Measurements from ENCODE around the gene BCL11B. TPM values are rescaled to one million over a fixed set of nuclear protein-coding genes. Genes with fewer than 3 reads are reported as not detected.

The BCL11B gene
- total and polyA plus RNA-seq, 5 donors from 2014 or later: 5.3 to 210 (median 5.6) TPM

DNA sequence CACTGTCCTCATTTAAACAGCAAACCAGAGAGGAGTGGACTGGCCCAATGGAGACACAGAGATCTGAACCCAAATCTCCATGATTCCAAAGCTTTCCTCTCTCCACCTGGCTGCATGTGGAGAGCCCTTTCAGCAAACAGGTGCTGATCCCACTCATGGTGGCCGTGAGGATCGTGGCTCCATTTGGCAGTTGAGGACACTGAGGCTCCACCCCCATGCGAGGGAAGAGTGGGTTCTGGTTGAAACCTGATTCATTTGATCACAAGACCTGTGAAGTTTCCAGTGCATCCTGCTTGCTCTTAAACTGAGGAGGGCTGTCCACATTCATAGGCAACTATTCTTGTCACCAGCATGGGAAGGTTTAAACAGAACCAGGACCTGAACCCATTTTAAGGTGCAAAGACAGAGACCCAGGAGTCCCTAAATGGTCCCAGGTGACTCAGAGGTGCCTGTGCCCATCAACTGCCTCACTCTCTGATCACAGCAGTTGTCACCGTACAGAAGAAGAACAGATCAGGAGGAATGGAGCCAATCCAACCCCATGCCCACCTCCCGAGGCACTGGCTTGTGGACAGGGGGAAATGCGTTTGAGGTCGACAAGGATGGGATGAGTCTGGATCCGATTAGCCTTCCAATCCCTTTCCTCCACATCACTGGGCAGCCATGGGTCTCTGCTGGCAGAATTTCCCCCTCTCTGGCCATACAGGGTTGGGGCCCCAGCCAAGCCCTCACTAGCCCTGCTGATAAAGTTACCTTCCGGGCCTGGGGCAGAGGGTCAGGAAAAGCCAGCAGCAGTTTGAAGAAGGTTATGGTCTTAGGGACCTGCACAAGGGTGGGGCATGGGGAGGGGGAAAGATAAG is 45.5 kb upstream of the BCL11B start:
- peaks cover 5% of the 10 kb centered on the region for H3K4me1 ChIP-seq (ENCODE audit: control insufficient read depth, insufficient read depth, low read length, poor library complexity, severe bottlenecking)
- no peak overlapping the region for H3K27ac ChIP-seq (ENCODE audit: insufficient read depth, low read length, poor library complexity, severe bottlenecking)
- H3K4me3 Mint-ChIP-seq: no peak overlapping the region
- H3K4me1 Mint-ChIP-seq: peaks cover 0 to 2% (median 0%) of the 10 kb centered on the region in 4 donors
- peaks cover 0 to 2% (median 0%) of the 10 kb centered on the region in 7 donors for H3K9me3 Mint-ChIP-seq
- ATAC-seq (ENCODE audit: low read depth in 2 of 2) (no peak), DNase-seq (no peak)
- peaks cover under 1% of the 10 kb centered on the region for H3K27me3 ChIP-seq (ENCODE audit: control insufficient read depth, insufficient read depth, low read length)
- H3K36me3 ChIP-seq (ENCODE audit: control insufficient read depth, insufficient read depth, low read length): no peaks in the 10 kb centered on the region
- no peaks in the 10 kb centered on the region for H3K9me3 ChIP-seq (ENCODE audit: control insufficient read depth in 2 of 2, low read length in 2 of 2)
- H3K27ac Mint-ChIP-seq: no peak overlapping the region
- H3K27me3 Mint-ChIP-seq: peaks cover 7% of the 10 kb centered on the region
- no peak overlapping the region for H3K4me3 ChIP-seq (ENCODE audit: low read depth, low read length)
- no peaks in the 10 kb centered on the region for H3K36me3 Mint-ChIP-seq

DNA sequence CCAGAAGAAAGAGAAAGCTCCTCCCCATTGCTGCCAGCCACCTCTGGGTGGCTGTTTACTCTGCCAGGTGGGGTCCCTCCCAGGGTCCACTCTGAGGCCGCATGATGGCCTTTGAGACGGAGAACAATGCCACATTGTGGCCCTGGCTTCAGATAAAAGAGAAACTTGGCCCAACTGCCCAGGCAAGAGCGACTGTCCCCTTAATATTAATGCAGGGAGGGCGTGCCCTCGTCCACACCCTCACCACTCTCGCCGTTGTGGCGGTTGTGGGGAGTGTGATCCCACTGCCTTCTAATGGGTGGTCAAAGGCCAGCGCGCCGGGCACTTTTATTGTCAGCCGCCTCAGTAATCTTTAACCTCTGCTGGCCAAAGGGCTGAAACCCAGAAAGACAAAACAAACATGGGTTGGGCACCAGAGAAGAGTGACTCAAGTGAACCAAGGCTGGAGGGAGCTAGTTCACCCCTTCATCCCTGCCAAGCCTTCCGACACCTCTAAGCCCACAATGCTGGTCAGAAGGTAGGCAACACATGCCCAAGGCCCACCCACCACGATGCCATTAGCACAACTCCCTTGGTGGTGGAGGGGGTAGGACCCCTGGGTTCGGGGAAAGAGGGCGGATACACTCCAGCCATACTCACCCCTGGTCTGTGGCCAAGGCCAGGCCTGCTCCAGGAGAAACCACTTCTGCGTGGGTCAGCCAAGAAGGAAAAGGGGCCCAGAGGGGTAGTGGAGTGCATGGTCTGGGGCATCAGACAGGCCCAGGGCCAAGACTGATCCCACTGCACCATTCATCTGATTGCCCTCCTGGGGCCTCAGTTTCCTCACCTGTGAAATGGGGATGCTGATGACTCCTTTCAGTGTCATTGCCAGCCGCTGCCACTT is 44.5 kb upstream of the BCL11B start:
- H3K27ac Mint-ChIP-seq: no peak overlapping the region
- peaks cover 0 to 2% (median 0%) of the 10 kb centered on the region in 4 donors for H3K4me1 Mint-ChIP-seq
- H3K36me3 ChIP-seq (ENCODE audit: control insufficient read depth, insufficient read depth, low read length): no peaks in the 10 kb centered on the region
- no peak for DNase-seq
- no peaks in the 10 kb centered on the region for H3K9me3 ChIP-seq (ENCODE audit: control insufficient read depth in 2 of 2, low read length in 2 of 2)
- H3K4me3 Mint-ChIP-seq: no peak overlapping the region
- no peak overlapping the region for H3K4me3 ChIP-seq (ENCODE audit: low read depth, low read length)
- H3K4me1 ChIP-seq (ENCODE audit: control insufficient read depth, insufficient read depth, low read length, poor library complexity, severe bottlenecking): peaks cover 5% of the 10 kb centered on the region
- H3K36me3 Mint-ChIP-seq: no peaks in the 10 kb centered on the region
- no peak overlapping the region for H3K27ac ChIP-seq (ENCODE audit: insufficient read depth, low read length, poor library complexity, severe bottlenecking)
- H3K9me3 Mint-ChIP-seq: peaks cover 0 to 3% (median 0%) of the 10 kb centered on the region in 7 donors
- H3K27me3 ChIP-seq (ENCODE audit: control insufficient read depth, insufficient read depth, low read length): peaks cover 8% of the 10 kb centered on the region
- peaks cover 13% of the 10 kb centered on the region for H3K27me3 Mint-ChIP-seq
- no peak for ATAC-seq (ENCODE audit: low read depth in 2 of 2)

DNA sequence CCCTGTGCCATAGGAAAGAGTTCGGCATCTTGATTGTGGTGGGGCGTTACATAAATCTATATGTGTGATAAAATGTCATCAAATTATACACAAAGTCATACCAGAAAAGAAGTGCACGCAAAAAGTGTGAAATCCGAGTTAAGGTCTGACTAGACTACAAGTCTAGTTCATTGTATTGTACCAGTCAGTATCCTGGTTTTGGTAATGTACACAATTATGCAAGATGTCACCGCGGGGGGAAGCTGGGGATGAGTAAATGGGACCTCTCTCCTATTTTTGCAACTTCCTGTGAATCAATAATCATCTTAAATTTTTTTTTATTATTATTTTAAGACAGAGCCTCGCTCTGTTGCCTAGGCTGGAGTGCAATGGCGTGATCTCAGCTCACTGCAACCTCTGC is 43.2 kb upstream of the BCL11B start:
- H3K4me3 Mint-ChIP-seq: no peak overlapping the region
- Histone ChIP-seq H3K4me1 (ENCODE audit: control insufficient read depth, insufficient read depth, low read length, poor library complexity, severe bottlenecking) (peaks cover 4% of the 10 kb centered on the region), H3K27me3 (ENCODE audit: control insufficient read depth, insufficient read depth, low read length) (peaks cover 8% of the 10 kb centered on the region), H3K36me3 (ENCODE audit: control insufficient read depth, insufficient read depth, low read length) (no peaks in the 10 kb centered on the region), H3K4me3 (ENCODE audit: low read depth, low read length) (no peak overlapping the region), H3K9me3 (ENCODE audit: control insufficient read depth in 2 of 2, low read length in 2 of 2) (no peaks in the 10 kb centered on the region), H3K27ac (ENCODE audit: insufficient read depth, low read length, poor library complexity, severe bottlenecking) (no peak overlapping the region)
- DNase-seq (no peak), ATAC-seq (ENCODE audit: low read depth in 2 of 2) (no peak)
- no peaks in the 10 kb centered on the region for H3K36me3 Mint-ChIP-seq
- H3K4me1 Mint-ChIP-seq: no peaks in the 10 kb centered on the region
- H3K9me3 Mint-ChIP-seq: peaks cover 0 to 6% (median 0%) of the 10 kb centered on the region in 7 donors
- no peak overlapping the region for H3K27ac Mint-ChIP-seq
- peaks cover 26% of the 10 kb centered on the region for H3K27me3 Mint-ChIP-seq

DNA sequence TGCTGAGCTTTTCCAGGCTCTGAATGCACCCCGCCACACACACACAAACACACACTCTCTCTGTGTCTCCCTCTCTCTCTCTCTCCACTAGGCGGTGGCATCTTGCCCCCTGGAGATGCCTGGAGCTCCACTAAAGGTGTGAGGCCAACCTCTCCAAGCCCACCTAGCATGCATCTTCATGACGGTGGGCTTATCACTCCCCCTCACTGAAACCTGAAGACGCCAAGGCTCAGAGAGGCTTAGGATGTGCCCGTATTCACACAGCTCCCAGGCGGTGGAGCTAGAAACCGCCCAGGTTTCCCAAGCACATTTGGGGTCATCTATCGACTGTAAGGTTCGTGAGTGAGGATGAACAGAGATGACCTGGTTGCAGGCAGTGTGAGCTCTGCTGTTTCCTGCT is 42.6 kb upstream of the BCL11B start:
- H3K27me3 ChIP-seq (ENCODE audit: control insufficient read depth, insufficient read depth, low read length): peaks cover 8% of the 10 kb centered on the region
- Mint-ChIP-seq H3K27ac (no peak overlapping the region), H3K27me3 (peaks cover 29% of the 10 kb centered on the region), H3K9me3 (peaks cover 0 to 6% (median 0%) of the 10 kb centered on the region in 7 donors), H3K4me3 (no peak overlapping the region), H3K36me3 (no peaks in the 10 kb centered on the region), H3K4me1 (no peaks in the 10 kb centered on the region)
- no peaks in the 10 kb centered on the region for H3K4me1 ChIP-seq (ENCODE audit: control insufficient read depth, insufficient read depth, low read length, poor library complexity, severe bottlenecking)
- DNase-seq (no peak), ATAC-seq (ENCODE audit: low read depth in 2 of 2) (no peak)
- no peak overlapping the region for H3K4me3 ChIP-seq (ENCODE audit: low read depth, low read length)
- no peaks in the 10 kb centered on the region for H3K36me3 ChIP-seq (ENCODE audit: control insufficient read depth, insufficient read depth, low read length)
- no peaks in the 10 kb centered on the region for H3K9me3 ChIP-seq (ENCODE audit: control insufficient read depth in 2 of 2, low read length in 2 of 2)
- H3K27ac ChIP-seq (ENCODE audit: insufficient read depth, low read length, poor library complexity, severe bottlenecking): no peak overlapping the region

DNA sequence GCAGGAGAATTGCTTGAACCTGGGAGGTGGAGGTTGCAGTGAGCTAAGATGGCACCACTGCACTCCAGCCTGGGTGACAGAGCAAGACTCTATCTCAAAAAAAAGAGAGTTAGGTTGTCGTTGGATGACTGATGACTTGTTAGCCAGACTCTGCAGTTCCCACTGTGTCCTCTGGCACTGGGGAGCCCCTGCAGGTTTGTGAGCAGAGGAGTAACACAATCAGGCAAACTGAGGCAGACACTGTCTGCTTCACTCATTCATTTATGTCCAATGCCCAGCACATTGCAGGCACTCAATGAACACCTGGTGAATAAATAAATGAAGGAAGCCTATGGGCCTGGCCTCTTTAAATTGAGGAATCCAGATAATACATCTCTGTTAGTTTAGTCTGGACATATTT is 41.2 kb upstream of the BCL11B start:
- Mint-ChIP-seq H3K27me3 (peaks cover 29% of the 10 kb centered on the region), H3K4me3 (no peak overlapping the region), H3K27ac (no peak overlapping the region), H3K9me3 (peaks cover 0 to 6% (median 2%) of the 10 kb centered on the region in 7 donors), H3K36me3 (no peaks in the 10 kb centered on the region), H3K4me1 (no peaks in the 10 kb centered on the region)
- H3K27ac ChIP-seq (ENCODE audit: insufficient read depth, low read length, poor library complexity, severe bottlenecking): no peak overlapping the region
- ATAC-seq (ENCODE audit: low read depth in 2 of 2) (no peak), DNase-seq (no peak)
- H3K27me3 ChIP-seq (ENCODE audit: control insufficient read depth, insufficient read depth, low read length): peaks cover 8% of the 10 kb centered on the region
- no peaks in the 10 kb centered on the region for H3K4me1 ChIP-seq (ENCODE audit: control insufficient read depth, insufficient read depth, low read length, poor library complexity, severe bottlenecking)
- no peaks in the 10 kb centered on the region for H3K36me3 ChIP-seq (ENCODE audit: control insufficient read depth, insufficient read depth, low read length)
- no peak overlapping the region for H3K4me3 ChIP-seq (ENCODE audit: low read depth, low read length)
- no peaks in the 10 kb centered on the region for H3K9me3 ChIP-seq (ENCODE audit: control insufficient read depth in 2 of 2, low read length in 2 of 2)

DNA sequence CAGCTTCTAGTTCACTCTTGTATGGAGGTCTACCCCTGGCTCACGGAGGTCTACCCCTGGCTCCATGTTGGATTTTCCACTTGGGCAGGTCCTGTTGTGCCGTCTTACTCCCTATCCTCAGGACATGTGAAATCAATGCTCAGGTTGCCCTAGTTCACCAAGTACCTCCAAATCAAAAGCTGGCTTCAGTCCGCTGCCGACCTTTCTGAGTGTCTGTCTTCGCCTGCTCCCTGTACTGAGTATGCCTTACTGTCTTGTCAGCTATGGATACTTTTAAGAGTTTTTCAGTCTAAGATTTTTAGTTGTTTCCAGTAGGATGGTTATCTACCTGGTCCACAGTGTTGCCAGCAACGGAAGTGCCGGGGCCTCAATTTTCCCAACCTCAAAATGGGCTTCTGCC is 40.1 kb upstream of the BCL11B start:
- H3K4me3 ChIP-seq (ENCODE audit: low read depth, low read length): no peak overlapping the region
- no peaks in the 10 kb centered on the region for H3K9me3 ChIP-seq (ENCODE audit: control insufficient read depth in 2 of 2, low read length in 2 of 2)
- H3K27ac ChIP-seq (ENCODE audit: insufficient read depth, low read length, poor library complexity, severe bottlenecking): no peak overlapping the region
- no peaks in the 10 kb centered on the region for H3K4me1 ChIP-seq (ENCODE audit: control insufficient read depth, insufficient read depth, low read length, poor library complexity, severe bottlenecking)
- Mint-ChIP-seq H3K27ac (no peak overlapping the region), H3K9me3 (peaks cover 0 to 6% (median 2%) of the 10 kb centered on the region in 7 donors), H3K4me1 (no peaks in the 10 kb centered on the region), H3K4me3 (no peak overlapping the region), H3K27me3 (peaks cover 29% of the 10 kb centered on the region), H3K36me3 (no peaks in the 10 kb centered on the region)
- no peak for DNase-seq
- H3K36me3 ChIP-seq (ENCODE audit: control insufficient read depth, insufficient read depth, low read length): no peaks in the 10 kb centered on the region
- H3K27me3 ChIP-seq (ENCODE audit: control insufficient read depth, insufficient read depth, low read length): peaks cover 8% of the 10 kb centered on the region
- ATAC-seq (ENCODE audit: low read depth in 2 of 2): no peak

DNA sequence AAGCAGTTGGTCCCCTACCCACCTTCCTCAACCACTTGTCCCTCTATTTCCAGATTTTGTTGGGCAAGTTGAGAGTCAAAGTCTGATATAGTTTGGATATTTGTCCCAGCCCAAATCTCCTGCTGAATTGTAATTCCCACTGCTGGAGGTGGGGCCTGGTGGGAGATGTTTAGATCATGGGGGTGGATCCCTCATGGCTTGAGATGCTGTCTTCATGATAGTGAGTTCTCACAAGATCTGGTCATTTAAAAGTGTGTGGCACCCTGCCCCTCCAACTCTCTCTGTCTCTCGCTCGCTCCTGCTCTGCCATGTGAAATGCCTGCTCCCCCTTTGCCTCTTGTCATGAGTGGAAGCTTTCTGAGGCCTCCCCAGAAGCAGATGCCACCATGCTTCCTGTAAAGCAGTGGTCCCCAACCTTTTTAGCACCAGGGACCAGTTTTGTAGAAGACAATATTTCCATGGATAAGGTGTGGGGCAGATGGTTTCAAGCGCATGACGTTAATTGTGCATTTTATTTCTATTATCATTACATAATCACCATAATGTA is 37.3 kb upstream of the BCL11B start:
- no peak overlapping the region for H3K4me3 ChIP-seq (ENCODE audit: low read depth, low read length)
- peaks cover 39% of the 10 kb centered on the region for H3K27me3 Mint-ChIP-seq
- no peaks in the 10 kb centered on the region for H3K4me1 ChIP-seq (ENCODE audit: control insufficient read depth, insufficient read depth, low read length, poor library complexity, severe bottlenecking)
- H3K27ac Mint-ChIP-seq: no peak overlapping the region
- H3K36me3 Mint-ChIP-seq: no peaks in the 10 kb centered on the region
- DNase-seq: no peak
- ATAC-seq (ENCODE audit: low read depth in 2 of 2): no peak
- H3K36me3 ChIP-seq (ENCODE audit: control insufficient read depth, insufficient read depth, low read length): no peaks in the 10 kb centered on the region
- H3K4me1 Mint-ChIP-seq: no peaks in the 10 kb centered on the region
- H3K4me3 Mint-ChIP-seq: no peak overlapping the region
- peaks cover 13% of the 10 kb centered on the region for H3K27me3 ChIP-seq (ENCODE audit: control insufficient read depth, insufficient read depth, low read length)
- H3K9me3 ChIP-seq (ENCODE audit: control insufficient read depth in 2 of 2, low read length in 2 of 2): no peaks in the 10 kb centered on the region
- H3K27ac ChIP-seq (ENCODE audit: insufficient read depth, low read length, poor library complexity, severe bottlenecking): no peak overlapping the region
- peaks cover 0 to 6% (median 1%) of the 10 kb centered on the region in 7 donors for H3K9me3 Mint-ChIP-seq
